NB4 (cell line): ENCODE data around the gene GHDC.
A peak's percentile ranks its signal among the peaks of the same experiment; 100 is the strongest.

ENCODE experiments used
- MYC ChIP-seq: IDR thresholded peaks from 2 replicates; pipeline ENCODE4 v1.6.1; 2011; ENCODE audit warnings: low read depth, low read length
- POLR2A ChIP-seq: IDR thresholded peaks from 2 replicates; pipeline ENCODE4 v1.6.1; 2011; ENCODE audit warnings: mild to moderate bottlenecking; ENCODE audit not compliant: insufficient read length; ENCODE audit errors: extremely low read depth
- TF ChIP-seq, protein P1 (sequence below): IDR thresholded peaks from one replicate; pipeline ENCODE4 v1.5.1; 2012; ENCODE audit warnings: low read depth, low read length
- TF ChIP-seq, protein P2 (sequence below): IDR thresholded peaks from 2 replicates; pipeline ENCODE4 v1.6.1; 2011; ENCODE audit warnings: low read depth, low read length

DNA sequence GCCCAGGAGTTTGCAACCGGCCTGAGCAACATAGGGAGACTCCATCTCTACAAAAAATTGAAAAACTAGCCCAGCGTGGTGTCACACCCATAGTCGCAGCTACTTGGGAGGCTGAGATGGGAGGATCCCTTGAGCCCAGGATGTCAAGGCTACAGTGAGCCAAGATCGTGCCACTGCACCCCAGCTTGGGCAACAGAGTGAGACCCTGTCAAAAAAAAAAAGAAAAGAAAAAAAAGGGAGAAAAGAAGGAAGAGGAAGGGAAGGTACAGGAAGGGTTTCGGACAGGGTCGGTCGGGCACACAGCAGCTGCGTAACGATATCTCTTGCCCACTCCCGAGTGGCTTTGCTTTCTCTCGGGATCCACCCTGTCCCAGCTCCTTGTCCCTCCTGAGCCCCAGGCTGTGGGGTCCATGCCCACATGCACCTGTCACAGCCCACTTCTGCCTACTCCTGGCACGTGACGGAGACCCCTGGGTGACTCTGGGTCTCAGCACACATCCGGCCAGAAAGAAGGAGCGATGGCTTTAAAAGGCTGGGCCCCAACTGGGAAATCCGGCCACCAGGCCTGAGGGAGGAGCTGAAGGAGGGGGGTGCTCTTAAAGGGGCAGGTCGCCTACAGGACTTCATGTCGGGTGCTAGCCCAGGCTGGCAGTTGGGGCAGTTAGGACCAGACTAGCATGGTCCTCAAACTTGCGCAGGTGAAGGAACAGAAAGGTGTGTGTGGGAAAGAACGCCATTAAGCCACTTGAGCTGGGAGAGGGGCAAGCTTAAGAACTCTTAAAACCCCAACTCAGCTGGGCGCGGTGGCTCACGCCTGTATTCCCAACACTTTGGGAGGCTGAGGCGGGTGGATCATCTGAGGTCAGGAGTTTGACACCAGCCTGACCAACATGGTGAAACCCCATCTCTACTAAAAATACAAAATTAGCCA is at the start of gene GHDC:
- TF ChIP-seq, protein P1, sequence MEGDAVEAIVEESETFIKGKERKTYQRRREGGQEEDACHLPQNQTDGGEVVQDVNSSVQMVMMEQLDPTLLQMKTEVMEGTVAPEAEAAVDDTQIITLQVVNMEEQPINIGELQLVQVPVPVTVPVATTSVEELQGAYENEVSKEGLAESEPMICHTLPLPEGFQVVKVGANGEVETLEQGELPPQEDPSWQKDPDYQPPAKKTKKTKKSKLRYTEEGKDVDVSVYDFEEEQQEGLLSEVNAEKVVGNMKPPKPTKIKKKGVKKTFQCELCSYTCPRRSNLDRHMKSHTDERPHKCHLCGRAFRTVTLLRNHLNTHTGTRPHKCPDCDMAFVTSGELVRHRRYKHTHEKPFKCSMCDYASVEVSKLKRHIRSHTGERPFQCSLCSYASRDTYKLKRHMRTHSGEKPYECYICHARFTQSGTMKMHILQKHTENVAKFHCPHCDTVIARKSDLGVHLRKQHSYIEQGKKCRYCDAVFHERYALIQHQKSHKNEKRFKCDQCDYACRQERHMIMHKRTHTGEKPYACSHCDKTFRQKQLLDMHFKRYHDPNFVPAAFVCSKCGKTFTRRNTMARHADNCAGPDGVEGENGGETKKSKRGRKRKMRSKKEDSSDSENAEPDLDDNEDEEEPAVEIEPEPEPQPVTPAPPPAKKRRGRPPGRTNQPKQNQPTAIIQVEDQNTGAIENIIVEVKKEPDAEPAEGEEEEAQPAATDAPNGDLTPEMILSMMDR: no peak
- TF ChIP-seq POLR2A (peak; percentile 50), MYC (no peak)
- TF ChIP-seq, protein P2, sequence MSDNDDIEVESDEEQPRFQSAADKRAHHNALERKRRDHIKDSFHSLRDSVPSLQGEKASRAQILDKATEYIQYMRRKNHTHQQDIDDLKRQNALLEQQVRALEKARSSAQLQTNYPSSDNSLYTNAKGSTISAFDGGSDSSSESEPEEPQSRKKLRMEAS: peak; percentile 79
